ENCODE data around the gene SLFN13.

DNA sequence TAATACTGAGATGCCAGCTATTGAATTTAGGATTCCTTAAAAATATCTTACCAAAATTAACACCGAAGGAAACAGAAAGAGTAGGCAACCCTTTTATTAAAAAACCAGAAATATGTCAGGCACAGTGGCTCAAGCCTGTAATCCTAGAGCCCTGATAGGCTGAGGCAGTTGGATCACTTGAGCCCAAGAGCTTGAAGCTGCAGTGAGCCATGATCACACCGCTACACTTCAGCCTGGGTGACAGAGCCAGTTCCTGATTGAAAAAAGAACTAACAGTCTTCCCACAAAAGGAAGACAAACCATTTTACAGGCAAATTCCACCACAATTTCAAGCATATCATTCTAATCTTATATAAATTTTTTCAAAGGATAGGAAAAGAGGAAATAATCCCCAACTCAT, 31.9 kb downstream of the SLFN13 start:
- TF ChIP-seq CTCF (IDR thresholded peaks at IDR 0.05; ENCODE audit: insufficient read depth, low read length, poor library complexity, severe bottlenecking) = no peak
- TF ChIP-seq EZH2phosphoT487 (conservative IDR thresholded peaks at IDR 0.05; ENCODE audit: low read length) = no peak

Measured in SU-DHL-6 (cell line).